ENCODE data around the gene SPATA32.
A peak's percentile ranks its signal among the peaks of the same experiment; 100 is the strongest.

Gene SPATA32

GRCh38 chr17:45226576-45226975 is 35.3 kb downstream of the SPATA32 start:
- peaks cover 1% of the 10 kb centered on the region for H3K79me1 ChIP-seq (ENCODE audit: low read depth, low read length)
- peaks cover 5 to 18% of the 10 kb centered on the region in 2 donors for H3K4me1 ChIP-seq (ENCODE audit: control insufficient read depth in 2 of 2, insufficient read depth in 1 of 2, low read depth in 1 of 2, low read length in 2 of 2)
- no peak overlapping the region for H3K27ac ChIP-seq (replicated peaks; ENCODE audit: low read length)
- H2BK15ac ChIP-seq (ENCODE audit: low read length) = no peak overlapping the region
- H2BK5ac ChIP-seq (ENCODE audit: low read length) = no peak overlapping the region
- no peak overlapping the region for H2AFZ ChIP-seq (ENCODE audit: low read length)
- H3K9me3 ChIP-seq (replicated peaks in 1 of 2; ENCODE audit: control insufficient read depth in 2 of 2, insufficient read depth in 1 of 2, low read depth in 1 of 2, low read length in 2 of 2) = no peaks in the 10 kb centered on the region
- no peak overlapping the region for H2BK120ac ChIP-seq (ENCODE audit: low read depth, low read length)
- no peak overlapping the region for H3K23ac ChIP-seq (ENCODE audit: low read depth, low read length, poor library complexity)
- H3K4me3 ChIP-seq (ENCODE audit: low read length in 2 of 2) = no peak overlapping the region
- no peaks in the 10 kb centered on the region for H3K36me3 ChIP-seq (replicated peaks in 1 of 2; ENCODE audit: control insufficient read depth in 2 of 2, insufficient read depth in 2 of 2, low read length in 2 of 2)
- H3K18ac ChIP-seq (ENCODE audit: low read length) = no peak overlapping the region
- H4K91ac ChIP-seq (ENCODE audit: low read depth, low read length, poor library complexity) = no peak overlapping the region
- H2AK5ac ChIP-seq (ENCODE audit: low read depth, low read length) = no peak overlapping the region
- H3K14ac ChIP-seq (ENCODE audit: low read length) = no peak overlapping the region
- no peak overlapping the region for H3K4me2 ChIP-seq (ENCODE audit: insufficient read depth, low read length, poor library complexity, severe bottlenecking)
- no CpG with 5 or more reads among the region's 3 CpGs for WGBS, 2 donors (ENCODE audit: extremely low coverage in 2 of 2, insufficient read length in 2 of 2, insufficient replicate concordance in 1 of 2)
- no peak overlapping the region for H4K8ac ChIP-seq (ENCODE audit: low read depth, low read length)
- peaks cover 7 to 99% (median 32%) of the 10 kb centered on the region in 3 experiments for H3K27me3 ChIP-seq (ENCODE audit: control insufficient read depth in 3 of 3, insufficient read depth in 3 of 3, low read depth in 1 of 3, low read length in 3 of 3)
- no peak overlapping the region for H2BK12ac ChIP-seq (ENCODE audit: low read length)
- no peak for DNase-seq (ENCODE audit: low spot score)
- no peak overlapping the region for H3K9ac ChIP-seq (ENCODE audit: low read depth, low read length, poor library complexity)
- H3K4ac ChIP-seq (ENCODE audit: low read length) = no peak overlapping the region

GRCh38 chr17:45225964-45226530 is 35.8 kb downstream of the SPATA32 start:
- no peak for DNase-seq (ENCODE audit: low spot score)
- no peak overlapping the region for H4K91ac ChIP-seq (ENCODE audit: low read depth, low read length, poor library complexity)

GRCh38 chr17:45225051-45225700 is 36.7 kb downstream of the SPATA32 start:
- H2BK120ac ChIP-seq (ENCODE audit: low read depth, low read length) = no peak overlapping the region
- peaks cover 15 to 97% (median 46%) of the 10 kb centered on the region in 3 experiments for H3K27me3 ChIP-seq (ENCODE audit: control insufficient read depth in 3 of 3, insufficient read depth in 3 of 3, low read depth in 1 of 3, low read length in 3 of 3)
- peak overlapping the region; percentile 65 for H3K18ac ChIP-seq (ENCODE audit: low read length)
- H3K4me3 ChIP-seq (ENCODE audit: low read length in 2 of 2) = no peak overlapping the region
- no peak overlapping the region for H4K8ac ChIP-seq (ENCODE audit: low read depth, low read length)
- H3K36me3 ChIP-seq (replicated peaks in 1 of 2; ENCODE audit: control insufficient read depth in 2 of 2, insufficient read depth in 2 of 2, low read length in 2 of 2) = no peaks in the 10 kb centered on the region
- no peak overlapping the region for H3K27ac ChIP-seq (replicated peaks; ENCODE audit: low read length)
- H2BK15ac ChIP-seq (ENCODE audit: low read length) = no peak overlapping the region
- no peaks in the 10 kb centered on the region for H3K9me3 ChIP-seq (replicated peaks in 1 of 2; ENCODE audit: control insufficient read depth in 2 of 2, insufficient read depth in 1 of 2, low read depth in 1 of 2, low read length in 2 of 2)
- peak overlapping the region; percentile 9 for H3K9ac ChIP-seq (ENCODE audit: low read depth, low read length, poor library complexity)
- no peak overlapping the region for H2BK5ac ChIP-seq (ENCODE audit: low read length)
- no CpG with 5 or more reads among the region's 7 CpGs for WGBS, 2 donors (ENCODE audit: extremely low coverage in 2 of 2, insufficient read length in 2 of 2, insufficient replicate concordance in 1 of 2)
- peaks cover 7 to 13% of the 10 kb centered on the region in 2 donors for H3K4me1 ChIP-seq (ENCODE audit: control insufficient read depth in 2 of 2, insufficient read depth in 1 of 2, low read depth in 1 of 2, low read length in 2 of 2)
- no peak overlapping the region for H3K4me2 ChIP-seq (ENCODE audit: insufficient read depth, low read length, poor library complexity, severe bottlenecking)
- no peak overlapping the region for H3K14ac ChIP-seq (ENCODE audit: low read length)
- no peak overlapping the region for H3K4ac ChIP-seq (ENCODE audit: low read length)
- H4K91ac ChIP-seq (ENCODE audit: low read depth, low read length, poor library complexity) = no peak overlapping the region
- H3K79me1 ChIP-seq (ENCODE audit: low read depth, low read length) = peaks cover 1% of the 10 kb centered on the region
- H2AFZ ChIP-seq (ENCODE audit: low read length) = no peak overlapping the region
- H2AK5ac ChIP-seq (ENCODE audit: low read depth, low read length) = peak overlapping the region; percentile 34
- H3K23ac ChIP-seq (ENCODE audit: low read depth, low read length, poor library complexity) = no peak overlapping the region
- H2BK12ac ChIP-seq (ENCODE audit: low read length) = no peak overlapping the region
- DNase-seq (ENCODE audit: low spot score) = no peak

More at GRCh38 chr17:45225964-45226530, 35.8 kb downstream of the SPATA32 start:
- no peak overlapping the region for H3K14ac ChIP-seq (ENCODE audit: low read length)
- no peak overlapping the region for H2BK120ac ChIP-seq (ENCODE audit: low read depth, low read length)
- no peak overlapping the region for H4K8ac ChIP-seq (ENCODE audit: low read depth, low read length)
- H2BK5ac ChIP-seq (ENCODE audit: low read length) = no peak overlapping the region
- H3K4ac ChIP-seq (ENCODE audit: low read length) = no peak overlapping the region
- peak overlapping the region; percentile 8 for H2AK5ac ChIP-seq (ENCODE audit: low read depth, low read length)
- H2BK12ac ChIP-seq (ENCODE audit: low read length) = no peak overlapping the region
- H3K4me2 ChIP-seq (ENCODE audit: insufficient read depth, low read length, poor library complexity, severe bottlenecking) = no peak overlapping the region
- no peak overlapping the region for H3K27ac ChIP-seq (replicated peaks; ENCODE audit: low read length)
- H3K9me3 ChIP-seq (replicated peaks in 1 of 2; ENCODE audit: control insufficient read depth in 2 of 2, insufficient read depth in 1 of 2, low read depth in 1 of 2, low read length in 2 of 2) = no peaks in the 10 kb centered on the region
- peak overlapping the region; percentile 33 for H3K18ac ChIP-seq (ENCODE audit: low read length)
- H3K4me3 ChIP-seq (ENCODE audit: low read length in 2 of 2) = no peak overlapping the region
- H3K79me1 ChIP-seq (ENCODE audit: low read depth, low read length) = peaks cover 1% of the 10 kb centered on the region
- H3K27me3 ChIP-seq (ENCODE audit: control insufficient read depth in 3 of 3, insufficient read depth in 3 of 3, low read depth in 1 of 3, low read length in 3 of 3) = peaks cover 9 to 97% (median 38%) of the 10 kb centered on the region in 3 experiments
- H2BK15ac ChIP-seq (ENCODE audit: low read length) = peak overlapping the region; percentile 5
- no peak overlapping the region for H3K9ac ChIP-seq (ENCODE audit: low read depth, low read length, poor library complexity)
- no CpG with 5 or more reads among the region's 11 CpGs for WGBS, 2 donors (ENCODE audit: extremely low coverage in 2 of 2, insufficient read length in 2 of 2, insufficient replicate concordance in 1 of 2)
- peaks cover 7 to 15% of the 10 kb centered on the region in 2 donors for H3K4me1 ChIP-seq (ENCODE audit: control insufficient read depth in 2 of 2, insufficient read depth in 1 of 2, low read depth in 1 of 2, low read length in 2 of 2)
- peak overlapping the region; percentile 37 for H3K23ac ChIP-seq (ENCODE audit: low read depth, low read length, poor library complexity)
- H3K36me3 ChIP-seq (replicated peaks in 1 of 2; ENCODE audit: control insufficient read depth in 2 of 2, insufficient read depth in 2 of 2, low read length in 2 of 2) = no peaks in the 10 kb centered on the region
- no peak overlapping the region for H2AFZ ChIP-seq (ENCODE audit: low read length)

- Histone ChIP-seq H2BK12ac (ENCODE audit: low read length) (no peak overlapping the region), H3K9me3 (replicated peaks in 1 of 2; ENCODE audit: control insufficient read depth in 2 of 2, insufficient read depth in 1 of 2, low read depth in 1 of 2, low read length in 2 of 2) (no peaks in the 10 kb centered on the region), H3K14ac (ENCODE audit: low read length) (no peak overlapping the region), H3K4me2 (ENCODE audit: insufficient read depth, low read length, poor library complexity, severe bottlenecking) (no peak overlapping the region), H2BK120ac (ENCODE audit: low read depth, low read length) (no peak overlapping the region), H3K27me3 (ENCODE audit: control insufficient read depth in 3 of 3, insufficient read depth in 3 of 3, low read depth in 1 of 3, low read length in 3 of 3) (peaks cover 15 to 97% (median 50%) of the 10 kb centered on the region in 3 experiments), H3K23ac (ENCODE audit: low read depth, low read length, poor library complexity) (no peak overlapping the region), H3K4ac (ENCODE audit: low read length) (no peak overlapping the region), H3K79me1 (ENCODE audit: low read depth, low read length) (peaks cover 1% of the 10 kb centered on the region), H3K27ac (replicated peaks; ENCODE audit: low read length) (no peak overlapping the region), H2BK15ac (ENCODE audit: low read length) (no peak overlapping the region), H3K18ac (ENCODE audit: low read length) (peak overlapping the region; percentile 2), H3K4me1 (ENCODE audit: control insufficient read depth in 2 of 2, insufficient read depth in 1 of 2, low read depth in 1 of 2, low read length in 2 of 2) (peaks cover 7 to 11% of the 10 kb centered on the region in 2 donors), H2AFZ (ENCODE audit: low read length) (no peak overlapping the region), H4K91ac (ENCODE audit: low read depth, low read length, poor library complexity) (no peak overlapping the region), H2AK5ac (ENCODE audit: low read depth, low read length) (no peak overlapping the region), H4K8ac (ENCODE audit: low read depth, low read length) (no peak overlapping the region), H3K4me3 (ENCODE audit: low read length in 2 of 2) (no peak overlapping the region), H3K9ac (ENCODE audit: low read depth, low read length, poor library complexity) (no peak overlapping the region), H3K36me3 (replicated peaks in 1 of 2; ENCODE audit: control insufficient read depth in 2 of 2, insufficient read depth in 2 of 2, low read length in 2 of 2) (no peaks in the 10 kb centered on the region), H2BK5ac (ENCODE audit: low read length) (no peak overlapping the region)
- DNase-seq (ENCODE audit: low spot score) = no peak
- no CpG with 5 or more reads among the region's 9 CpGs for WGBS, 2 donors (ENCODE audit: extremely low coverage in 2 of 2, insufficient read length in 2 of 2, insufficient replicate concordance in 1 of 2)
These were observed 37.2 kb downstream of the SPATA32 start for GRCh38 chr17:45224671-45225050.
